ENCODE measurements around the gene DYRK2. TPM values are rescaled to one million over a fixed set of nuclear protein-coding genes. Genes with fewer than 3 reads are reported as not detected.

The DYRK2 gene
- total and polyA plus RNA-seq, 2 experiments from 2014 or later, result 7.4 to 20.3 TPM

DNA sequence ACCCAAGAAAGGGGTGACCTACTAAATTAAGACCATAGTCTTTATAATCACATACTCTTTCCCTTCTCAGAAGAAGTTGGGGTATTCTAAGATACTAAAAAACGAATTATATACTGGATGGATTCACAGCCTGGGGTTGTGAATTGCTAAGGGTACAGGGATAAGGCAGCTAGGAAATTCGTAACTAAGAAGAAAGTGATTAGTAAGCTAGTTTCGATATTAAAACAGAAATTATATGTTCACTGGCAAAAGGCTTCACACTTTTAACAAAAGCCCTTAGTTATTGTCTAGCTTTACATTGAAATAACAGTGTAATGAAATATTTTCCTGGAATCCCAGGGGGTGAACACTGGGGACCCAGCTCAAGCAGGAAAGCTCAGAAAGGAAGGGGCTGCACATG lies 35.5 kb upstream of the DYRK2 start:
- Histone ChIP-seq H2AFZ (no peak overlapping the region), H3K4me1 (ENCODE audit: insufficient read depth) (no peaks in the 10 kb centered on the region)

DNA sequence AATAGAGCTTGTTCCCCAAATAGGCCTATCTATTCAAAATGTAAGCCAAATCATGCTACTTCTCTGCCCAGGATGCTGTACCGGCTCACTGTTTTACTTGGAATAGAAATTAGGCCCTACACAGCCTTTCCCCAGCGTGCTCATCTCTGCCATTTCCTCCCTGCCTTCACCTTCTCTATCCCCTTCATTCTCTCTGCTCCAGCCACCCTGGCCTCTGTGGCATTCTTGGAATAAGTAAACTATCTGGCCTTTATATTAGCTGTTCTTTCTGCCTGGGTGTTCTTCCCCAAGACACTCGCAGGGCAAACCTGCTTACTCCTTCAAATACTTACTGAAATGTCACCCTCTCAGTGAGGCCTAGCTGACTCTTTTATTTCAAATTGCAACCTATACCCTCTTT lies 30.9 kb upstream of the DYRK2 start:
- TF ChIP-seq EZH2phosphoT487 (IDR thresholded peaks at IDR 0.05; ENCODE audit: insufficient read depth, low read depth) (no peak), EZH2 (IDR thresholded peaks at IDR 0.05; ENCODE audit: insufficient read depth, poor library complexity, severe bottlenecking) (no peak)
- H3K27ac ChIP-seq, result no peak overlapping the region
- H3K9ac ChIP-seq, result no peak overlapping the region
- H3K27me3 ChIP-seq (replicated peaks; ENCODE audit: insufficient read depth), result no peaks in the 10 kb centered on the region
- H3K4me1 ChIP-seq (ENCODE audit: insufficient read depth), result no peaks in the 10 kb centered on the region
- H3K36me3 ChIP-seq (ENCODE audit: low read depth), result no peaks in the 10 kb centered on the region
- H2AFZ ChIP-seq, result no peak overlapping the region
- H3K4me2 ChIP-seq (ENCODE audit: unreplicated experiment), result no peak overlapping the region
- no peaks in the 10 kb centered on the region for H3K9me2 ChIP-seq (ENCODE audit: insufficient read depth)
- H3K79me2 ChIP-seq (ENCODE audit: insufficient read depth), result no peaks in the 10 kb centered on the region
- 96% methylated on average over 3 of the region's 3 CpGs for WGBS, 2 experiments (ENCODE audit: low coverage in 1 of 2, low lambda C conversion rate in 2 of 2, missing lambda C conversion rate in 2 of 2)
- DNase-seq, result no peak
- no peaks in the 10 kb centered on the region for H4K20me1 ChIP-seq (ENCODE audit: insufficient read depth)
- H3F3A ChIP-seq (ENCODE audit: insufficient read depth), result no peaks in the 10 kb centered on the region
- no peak overlapping the region for H3K4me3 ChIP-seq
- H3K9me3 ChIP-seq (ENCODE audit: low read depth), result no peaks in the 10 kb centered on the region
- in situ Hi-C loops (cut with MboI), result no loop called here

More for the DNA sequence above, 35.5 kb upstream of the DYRK2 start:
- in situ Hi-C loops (cut with MboI), result no loop called here
- Histone ChIP-seq H3F3A (ENCODE audit: insufficient read depth) (no peaks in the 10 kb centered on the region), H3K9me3 (ENCODE audit: low read depth) (no peaks in the 10 kb centered on the region), H3K4me3 (no peak overlapping the region), H4K20me1 (ENCODE audit: insufficient read depth) (no peaks in the 10 kb centered on the region), H3K27me3 (replicated peaks; ENCODE audit: insufficient read depth) (no peaks in the 10 kb centered on the region), H3K27ac (no peak overlapping the region), H3K4me2 (ENCODE audit: unreplicated experiment) (no peak overlapping the region), H3K9me2 (ENCODE audit: insufficient read depth) (no peaks in the 10 kb centered on the region), H3K36me3 (ENCODE audit: low read depth) (no peaks in the 10 kb centered on the region), H3K79me2 (ENCODE audit: insufficient read depth) (no peaks in the 10 kb centered on the region), H3K9ac (no peak overlapping the region)
- no peak for DNase-seq
- no peak for TF ChIP-seq EZH2phosphoT487 (IDR thresholded peaks at IDR 0.05; ENCODE audit: insufficient read depth, low read depth)
- no peak for TF ChIP-seq EZH2 (IDR thresholded peaks at IDR 0.05; ENCODE audit: insufficient read depth, poor library complexity, severe bottlenecking)
- WGBS, 2 experiments (ENCODE audit: low coverage in 1 of 2, low lambda C conversion rate in 2 of 2, missing lambda C conversion rate in 2 of 2), result 52% methylated on average over 3 of the region's 3 CpGs

- TF ChIP-seq EZH2 (IDR thresholded peaks at IDR 0.05; ENCODE audit: insufficient read depth, poor library complexity, severe bottlenecking), result no peak
- TF ChIP-seq EZH2phosphoT487 (IDR thresholded peaks at IDR 0.05; ENCODE audit: insufficient read depth, low read depth), result no peak
- no peak for DNase-seq
- Histone ChIP-seq H3K4me2 (ENCODE audit: unreplicated experiment) (no peak overlapping the region), H3K9ac (no peak overlapping the region), H3K9me2 (ENCODE audit: insufficient read depth) (no peaks in the 10 kb centered on the region), H3K4me3 (no peak overlapping the region), H3K9me3 (ENCODE audit: low read depth) (no peaks in the 10 kb centered on the region), H2AFZ (no peak overlapping the region), H3K27ac (no peak overlapping the region), H3K27me3 (replicated peaks; ENCODE audit: insufficient read depth) (no peaks in the 10 kb centered on the region), H3K79me2 (ENCODE audit: insufficient read depth) (no peaks in the 10 kb centered on the region), H3F3A (ENCODE audit: insufficient read depth) (no peaks in the 10 kb centered on the region), H4K20me1 (ENCODE audit: insufficient read depth) (no peaks in the 10 kb centered on the region), H3K4me1 (ENCODE audit: insufficient read depth) (no peaks in the 10 kb centered on the region), H3K36me3 (ENCODE audit: low read depth) (no peaks in the 10 kb centered on the region)
- WGBS, 2 experiments (ENCODE audit: low coverage in 1 of 2, low lambda C conversion rate in 2 of 2, missing lambda C conversion rate in 2 of 2), result 95 to 97% methylated on average over 3 of the region's 3 CpGs
- in situ Hi-C loops (cut with MboI), result no loop called here
Observed at GRCh38 chr12:67618303-67618702, 30.2 kb upstream of the DYRK2 start.

DNA sequence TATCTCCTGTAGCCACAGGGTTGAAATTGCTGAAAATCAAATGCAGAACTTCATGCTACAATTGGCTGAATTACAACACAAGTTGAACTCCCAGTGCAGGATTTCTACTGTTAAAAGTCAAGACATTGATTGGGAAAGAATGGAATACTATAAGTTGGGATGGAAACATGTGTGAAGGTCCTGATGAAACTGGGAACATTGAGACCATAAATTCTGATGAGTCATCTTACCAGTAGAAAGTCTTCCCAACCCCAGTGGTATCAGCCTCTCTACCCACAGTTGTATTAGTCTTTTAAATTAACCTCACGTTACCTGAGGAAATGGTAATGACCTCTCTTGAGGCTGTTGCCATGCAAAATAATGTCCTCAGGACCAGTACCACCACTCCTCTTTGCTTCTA lies 27.4 kb upstream of the DYRK2 start:
- H3K9ac ChIP-seq, result no peak overlapping the region
- H3K27me3 ChIP-seq (replicated peaks; ENCODE audit: insufficient read depth), result no peaks in the 10 kb centered on the region
- H3K9me2 ChIP-seq (ENCODE audit: insufficient read depth), result no peaks in the 10 kb centered on the region
- no peaks in the 10 kb centered on the region for H3K79me2 ChIP-seq (ENCODE audit: insufficient read depth)
- H3K9me3 ChIP-seq (ENCODE audit: low read depth), result no peaks in the 10 kb centered on the region
- DNase-seq, result no peak
- H3K4me1 ChIP-seq (ENCODE audit: insufficient read depth), result no peaks in the 10 kb centered on the region
- no peak overlapping the region for H3K4me3 ChIP-seq
- H3F3A ChIP-seq (ENCODE audit: insufficient read depth), result no peaks in the 10 kb centered on the region
- in situ Hi-C loops (cut with MboI), result no loop called here
- 93% methylated on average over 1 of the region's 1 CpG for WGBS, 2 experiments (ENCODE audit: low coverage in 1 of 2, low lambda C conversion rate in 2 of 2, missing lambda C conversion rate in 2 of 2)
- no peaks in the 10 kb centered on the region for H3K36me3 ChIP-seq (ENCODE audit: low read depth)
- H3K27ac ChIP-seq, result no peak overlapping the region
- H4K20me1 ChIP-seq (ENCODE audit: insufficient read depth), result no peaks in the 10 kb centered on the region
- no peak overlapping the region for H3K4me2 ChIP-seq (ENCODE audit: unreplicated experiment)
- no peak overlapping the region for H2AFZ ChIP-seq
- TF ChIP-seq EZH2 (IDR thresholded peaks at IDR 0.05; ENCODE audit: insufficient read depth, poor library complexity, severe bottlenecking) (no peak), EZH2phosphoT487 (IDR thresholded peaks at IDR 0.05; ENCODE audit: insufficient read depth, low read depth) (no peak)

GRCh38 chr12:67621926-67622325 lies 26.6 kb upstream of the DYRK2 start:
- H3K79me2 ChIP-seq (ENCODE audit: insufficient read depth), result no peaks in the 10 kb centered on the region
- no peaks in the 10 kb centered on the region for H3K4me1 ChIP-seq (ENCODE audit: insufficient read depth)
- 63 to 76% methylated on average over 4 of the region's 4 CpGs for WGBS, 2 experiments (ENCODE audit: low coverage in 1 of 2, low lambda C conversion rate in 2 of 2, missing lambda C conversion rate in 2 of 2)
- H3K9ac ChIP-seq, result no peak overlapping the region
- TF ChIP-seq EZH2phosphoT487 (IDR thresholded peaks at IDR 0.05; ENCODE audit: insufficient read depth, low read depth) (no peak), EZH2 (IDR thresholded peaks at IDR 0.05; ENCODE audit: insufficient read depth, poor library complexity, severe bottlenecking) (no peak)
- no peak overlapping the region for H2AFZ ChIP-seq
- H3K27ac ChIP-seq, result no peak overlapping the region
- no peaks in the 10 kb centered on the region for H3K27me3 ChIP-seq (replicated peaks; ENCODE audit: insufficient read depth)
- H3K9me2 ChIP-seq (ENCODE audit: insufficient read depth), result no peaks in the 10 kb centered on the region
- H3K4me3 ChIP-seq, result no peak overlapping the region
- no peaks in the 10 kb centered on the region for H4K20me1 ChIP-seq (ENCODE audit: insufficient read depth)
- in situ Hi-C loops (cut with MboI), result no loop called here
- no peaks in the 10 kb centered on the region for H3K36me3 ChIP-seq (ENCODE audit: low read depth)
- no peak for DNase-seq
- H3K4me2 ChIP-seq (ENCODE audit: unreplicated experiment), result no peak overlapping the region
- H3F3A ChIP-seq (ENCODE audit: insufficient read depth), result no peaks in the 10 kb centered on the region
- no peaks in the 10 kb centered on the region for H3K9me3 ChIP-seq (ENCODE audit: low read depth)

Measured in GM23248 (cell line).